IMR-90 (cell line): ENCODE data around the gene ZNF48. TPM values are rescaled to one million over a fixed set of nuclear protein-coding genes. Genes with fewer than 3 reads are reported as not detected.

ENCODE experiments used
- ATAC-seq: fragments of 200-7000 bp; cut with Tn5 transposase; 2 replicates; pipeline ENCODE4 v1.9.1; 2020; ENCODE audit warnings: low read depth, mild to moderate bottlenecking, moderate library complexity
- BruUV-seq: library from RNA; stranded (reverse); fragments of 400-500 nt; replicated peaks from 2 replicates; lab custom pipeline; 2021; lab: Mats Ljungman, UMichigan
- CTCF ChIA-PET: fragments of 300-600 bp; formaldehyde crosslinking; extraction: SDS; loops from one replicate; lab custom pipeline; 2021; ENCODE audit warnings: antibody characterized with exemption; lab: Yijun Ruan, JAX
- POLR2A ChIA-PET: fragments of 300-600 bp; sonication (Branson Sonifier 250); formaldehyde crosslinking; loops from one replicate; lab custom pipeline; 2022; ENCODE audit warnings: antibody characterized with exemption; ENCODE audit not compliant: unreplicated experiment; lab: Charles Lee
- DNase-seq: peaks from one replicate; pipeline ENCODE4 v3.0.0; 2013
- H2AFZ ChIP-seq: replicated peaks from 2 replicates; pipeline ENCODE3; 2013; ENCODE audit warnings: low read length, mild to moderate bottlenecking; ENCODE audit not compliant: poor library complexity
- H2AK5ac ChIP-seq: 2 replicates; pipeline ENCODE4 v1.6.1; 2013; ENCODE audit warnings: low read depth, low read length, inconsistent platforms
- H2AK9ac ChIP-seq: replicated peaks from 2 replicates; pipeline ENCODE3; 2013; ENCODE audit warnings: mild to moderate bottlenecking, low read depth, low read length, moderate library complexity; ENCODE audit not compliant: poor library complexity
- H2BK120ac ChIP-seq: 2 replicates; pipeline ENCODE4 v1.6.1; 2013; ENCODE audit warnings: low read depth, low read length, inconsistent platforms
- H2BK15ac ChIP-seq: 3 replicates; pipeline ENCODE4 v1.6.1; 2013; ENCODE audit warnings: low read depth, low read length, inconsistent platforms
- H2BK20ac ChIP-seq: 2 replicates; pipeline ENCODE4 v1.6.1; 2013; ENCODE audit warnings: low read depth, mild to moderate bottlenecking, inconsistent platforms, low read length, moderate library complexity
- H2BK5ac ChIP-seq: 2 replicates; pipeline ENCODE4 v1.6.1; 2013; ENCODE audit warnings: mild to moderate bottlenecking, low read depth, low read length, inconsistent platforms; ENCODE audit not compliant: poor library complexity, severe bottlenecking
- H3K14ac ChIP-seq: replicated peaks from 2 replicates; pipeline ENCODE4 v1.6.1; 2013; ENCODE audit warnings: low read depth, low read length, inconsistent platforms
- H3K18ac ChIP-seq: 2 replicates; pipeline ENCODE4 v1.6.1; 2013; ENCODE audit warnings: low read depth, low read length, control low read depth
- H3K23ac ChIP-seq: 2 replicates; pipeline ENCODE4 v1.6.1; 2013; ENCODE audit warnings: low read depth, low read length, inconsistent platforms
- H3K27ac ChIP-seq: 2 replicates; pipeline ENCODE4 v1.5.1; 2013; ENCODE audit warnings: mild to moderate bottlenecking, control low read depth, low read length; ENCODE audit not compliant: insufficient read depth
- H3K27me3 ChIP-seq: 2 replicates; pipeline ENCODE4 v1.6.1; 2013; ENCODE audit warnings: low read length; ENCODE audit not compliant: control insufficient read depth, insufficient read depth
- H3K36me3 ChIP-seq: 2 replicates; pipeline ENCODE4 v1.6.1; 2013; ENCODE audit warnings: low read length, mixed read lengths; ENCODE audit not compliant: control insufficient read depth, insufficient read depth
- H3K4ac ChIP-seq: 2 replicates; pipeline ENCODE4 v1.6.1; 2013; ENCODE audit warnings: low read depth, low read length, inconsistent platforms
- H3K4me1 ChIP-seq: 2 replicates; pipeline ENCODE4 v1.6.1; 2013; ENCODE audit warnings: low read length, mixed read lengths; ENCODE audit not compliant: control insufficient read depth, insufficient read depth
- H3K4me2 ChIP-seq: 2 replicates; pipeline ENCODE4 v1.6.1; 2013; ENCODE audit warnings: low read depth, mild to moderate bottlenecking, control low read depth, low read length, moderate library complexity
- H3K4me3 ChIP-seq: 2 replicates; pipeline ENCODE4 v1.5.1; 2013; ENCODE audit warnings: low read depth, mild to moderate bottlenecking, control low read depth, low read length, moderate library complexity; ENCODE audit not compliant: insufficient read depth
- H3K56ac ChIP-seq: 2 replicates; pipeline ENCODE4 v1.6.1; 2013; ENCODE audit warnings: low read length, inconsistent platforms; ENCODE audit not compliant: insufficient read depth; ENCODE audit errors: extremely low read depth
- H3K79me1 ChIP-seq, 2 experiments: 2 replicates each; pipeline ENCODE4 v1.6.1; 2013; ENCODE audit warnings: low read length in 2 of 2, inconsistent platforms in 1 of 2, low read depth in 1 of 2
- H3K9ac ChIP-seq: 2 replicates; pipeline ENCODE4 v1.6.1; 2013; ENCODE audit warnings: low read depth, low read length, control low read depth
- H3K9me1 ChIP-seq: 2 replicates; pipeline ENCODE4 v1.6.1; 2013; ENCODE audit warnings: low read length, inconsistent platforms; ENCODE audit not compliant: insufficient read depth
- H3K9me3 ChIP-seq: 2 replicates; pipeline ENCODE4 v1.6.1; 2013; ENCODE audit warnings: low read length; ENCODE audit not compliant: control insufficient read depth, insufficient read depth
- H4K20me1 ChIP-seq: 2 replicates; pipeline ENCODE4 v1.6.1; 2013; ENCODE audit warnings: low read length, inconsistent platforms; ENCODE audit not compliant: insufficient read depth
- H4K5ac ChIP-seq: 2 replicates; pipeline ENCODE4 v1.6.1; 2013; ENCODE audit warnings: mild to moderate bottlenecking, low read depth, low read length, control low read depth
- H4K8ac ChIP-seq, 2 experiments: 2 replicates each; pipeline ENCODE4 v1.6.1; 2013; ENCODE audit warnings: low read depth in 2 of 2, low read length in 2 of 2, control low read depth in 1 of 2, inconsistent platforms in 1 of 2
- H4K91ac ChIP-seq: 2 replicates; pipeline ENCODE4 v1.6.1; 2013; ENCODE audit warnings: low read depth, low read length, inconsistent platforms; ENCODE audit not compliant: insufficient read depth
- FOS ChIP-seq: fragments of 150-350 bp; IDR thresholded peaks from 2 replicates; pipeline ENCODE4 v1.6.1; 2016; ENCODE audit warnings: low read depth, low read length
- MAFK ChIP-seq: IDR thresholded peaks from 2 replicates; pipeline ENCODE4 v1.6.1; 2012; ENCODE audit warnings: low read depth, low read length, improper control_type of control experiment
- MXI1 ChIP-seq: IDR thresholded peaks from 2 replicates; pipeline ENCODE4 v1.6.1; 2012; ENCODE audit warnings: low read depth, mild to moderate bottlenecking, low read length, moderate library complexity, borderline replicate concordance
- WGBS, 2 experiments: methylation state at CpG; one replicate each; pipeline versions ENCODE4 v1.1.5 to v1.1.7; 2013; ENCODE audit warnings: missing lambda C conversion rate in 2 of 2; ENCODE audit not compliant: insufficient read length in 1 of 2; ENCODE audit errors: extremely low coverage in 2 of 2; 5-methylcytosine and 5-hydroxymethylcytosine counted together
- dilution Hi-C: fragments of 300-500 bp; cut with HindIII; formaldehyde crosslinking; loops from one replicate; pipeline ENCODE4 v1.14.3; 2018; ENCODE audit warnings: low sequenced_read_pairs; ENCODE audit not compliant: unreplicated experiment
- in situ Hi-C: fragments of 300-500 bp; cut with MboI; formaldehyde crosslinking; loops from 3 replicates; pipeline ENCODE4 v1.14.3; 2019; ENCODE audit warnings: low sequenced_read_pairs, inconsistent platforms, mixed read lengths
- intact Hi-C: fragments of 100-400 bp; cut with micrococcal nuclease; formaldehyde crosslinking; loops from 2 replicates; pipeline ENCODE4 v1.10.0; 2022
- polyA plus RNA-seq, 3 experiments: library from polyadenylated mRNA; depleted of rRNA; stranded (reverse); fragments of >200 nt; gene quantifications; 2 replicates each; pipeline ENCODE4 v1.2.3, GENCODE V29; 2012; ENCODE audit warnings: low replicate concordance in 1 of 3
- total RNA-seq: library from RNA; depleted of rRNA; stranded (reverse); fragments of >200 nt; gene quantifications from 2 replicates; pipeline ENCODE4 v1.2.3, GENCODE V29; 2012

ZNF48 gene
- total and polyA plus RNA-seq, 2 of the 4 experiments (the other 2 are of a cell fraction), result 5.8 to 6.6 TPM

- WGBS, 2 experiments, result 95% methylated on average over 27 of the region's 29 CpGs; no CpG with 5 or more reads in 1 of the 2 experiments
Measured at GRCh38 chr16:30444231-30445148, 49.3 kb downstream of the ZNF48 start.

More at GRCh38 chr16:30444231-30445148, 49.3 kb downstream of the ZNF48 start:
- ATAC-seq, result no peak
- H2BK120ac ChIP-seq, result peak overlapping the region; percentile 28; the same call in 1 of the 2 replicates
- peak overlapping the region; percentile 100 for H3K4me2 ChIP-seq
- H3K4me3 ChIP-seq, result peak overlapping the region; percentile 65
- H4K20me1 ChIP-seq, result 0 out of 2 replicates have a peak, but pooled peaks cover 4% of the 10 kb centered on the region
- H4K8ac ChIP-seq, result peak overlapping the region; percentile 80 to 99
- H3K56ac ChIP-seq, result peak overlapping the region; percentile 26; the same call in 1 of the 2 replicates
- dilution Hi-C loops (no loop called here), in situ Hi-C loops (loop anchor here (5.0 kb wide), 2 partner anchors 153 to 188 kb away; no protein-coding TSS in a partner anchor), intact Hi-C loops (no loop called here)
- H3K23ac ChIP-seq, result peak overlapping the region; percentile 95
- peak overlapping the region; percentile 81 for H2BK5ac ChIP-seq
- H3K14ac ChIP-seq, result peak overlapping the region; percentile 93
- peaks cover 9% of the 10 kb centered on the region for H3K36me3 ChIP-seq
- peak overlapping the region; percentile 88 for H3K4ac ChIP-seq
- peaks cover 5% of the 10 kb centered on the region for H3K4me1 ChIP-seq
- no peak overlapping the region for H2BK20ac ChIP-seq
- H4K5ac ChIP-seq, result peak overlapping the region; percentile 97
- H3K27ac ChIP-seq, result peak overlapping the region; percentile 61
- peaks cover 7% of the 10 kb centered on the region for H3K9me1 ChIP-seq
- peak overlapping the region; percentile 80 for H3K9ac ChIP-seq
- H4K91ac ChIP-seq, result peak overlapping the region; percentile 85
- H3K27me3 ChIP-seq, result no peaks in the 10 kb centered on the region
- no peak for DNase-seq
- TF ChIP-seq MXI1, result no peak
- TF ChIP-seq FOS, result no peak
- no peak for TF ChIP-seq MAFK
- peak overlapping the region; percentile 87 for H2AFZ ChIP-seq
- no TSS peak for BruUV-seq
- peak overlapping the region; percentile 87 for H2AK9ac ChIP-seq
- peak overlapping the region; percentile 92 for H3K18ac ChIP-seq
- CTCF ChIA-PET, result interaction anchor here (0.6 to 0.9 kb wide), 2 partner anchors 47 to 58 kb away, joined by 3 read pairs; no protein-coding TSS in a partner anchor
- peak overlapping the region; percentile 98 for H2AK5ac ChIP-seq
- POLR2A ChIA-PET, result interaction anchor here (0.6 kb wide), 2 partner anchors 42 to 468 kb away, joined by 4 to 6 read pairs; no protein-coding TSS in a partner anchor
- 0 out of 2 replicates have a peak, but pooled peaks cover 5% of the 10 kb centered on the region for H3K9me3 ChIP-seq
- peaks cover 13 to 22% of the 10 kb centered on the region in 2 experiments for H3K79me1 ChIP-seq
- no peak overlapping the region for H2BK15ac ChIP-seq
